Measurements from ENCODE around the gene RELL1. TPM values are rescaled to one million over a fixed set of nuclear protein-coding genes. Genes with fewer than 3 reads are reported as not detected.

Gene RELL1
- total and polyA plus RNA-seq, 10 of the 15 experiments (the other 5 are each of a cell fraction or from before 2014, with no cell fraction given) = 0.20 to 10.9 (median 3.9) TPM

GRCh38 chr4:37561803-37562207 is 124.4 kb downstream of the RELL1 start (continued):
- TF ChIP-seq SREBF2 (IDR thresholded peaks at IDR 0.05; ENCODE audit: low read length) = no peak
- no peak for TF ChIP-seq FOS (IDR thresholded peaks at IDR 0.05; ENCODE audit: borderline replicate concordance, extremely low read depth, insufficient read length)
- no peak for TF ChIP-seq YY1 (IDR thresholded peaks at IDR 0.05; ENCODE audit: low read depth, low read length)
- no peak for TF ChIP-seq NKRF (conservative IDR thresholded peaks at IDR 0.05)
- TF ChIP-seq RAD51 (IDR thresholded peaks at IDR 0.05) = no peak
- TF ChIP-seq, protein P1, sequence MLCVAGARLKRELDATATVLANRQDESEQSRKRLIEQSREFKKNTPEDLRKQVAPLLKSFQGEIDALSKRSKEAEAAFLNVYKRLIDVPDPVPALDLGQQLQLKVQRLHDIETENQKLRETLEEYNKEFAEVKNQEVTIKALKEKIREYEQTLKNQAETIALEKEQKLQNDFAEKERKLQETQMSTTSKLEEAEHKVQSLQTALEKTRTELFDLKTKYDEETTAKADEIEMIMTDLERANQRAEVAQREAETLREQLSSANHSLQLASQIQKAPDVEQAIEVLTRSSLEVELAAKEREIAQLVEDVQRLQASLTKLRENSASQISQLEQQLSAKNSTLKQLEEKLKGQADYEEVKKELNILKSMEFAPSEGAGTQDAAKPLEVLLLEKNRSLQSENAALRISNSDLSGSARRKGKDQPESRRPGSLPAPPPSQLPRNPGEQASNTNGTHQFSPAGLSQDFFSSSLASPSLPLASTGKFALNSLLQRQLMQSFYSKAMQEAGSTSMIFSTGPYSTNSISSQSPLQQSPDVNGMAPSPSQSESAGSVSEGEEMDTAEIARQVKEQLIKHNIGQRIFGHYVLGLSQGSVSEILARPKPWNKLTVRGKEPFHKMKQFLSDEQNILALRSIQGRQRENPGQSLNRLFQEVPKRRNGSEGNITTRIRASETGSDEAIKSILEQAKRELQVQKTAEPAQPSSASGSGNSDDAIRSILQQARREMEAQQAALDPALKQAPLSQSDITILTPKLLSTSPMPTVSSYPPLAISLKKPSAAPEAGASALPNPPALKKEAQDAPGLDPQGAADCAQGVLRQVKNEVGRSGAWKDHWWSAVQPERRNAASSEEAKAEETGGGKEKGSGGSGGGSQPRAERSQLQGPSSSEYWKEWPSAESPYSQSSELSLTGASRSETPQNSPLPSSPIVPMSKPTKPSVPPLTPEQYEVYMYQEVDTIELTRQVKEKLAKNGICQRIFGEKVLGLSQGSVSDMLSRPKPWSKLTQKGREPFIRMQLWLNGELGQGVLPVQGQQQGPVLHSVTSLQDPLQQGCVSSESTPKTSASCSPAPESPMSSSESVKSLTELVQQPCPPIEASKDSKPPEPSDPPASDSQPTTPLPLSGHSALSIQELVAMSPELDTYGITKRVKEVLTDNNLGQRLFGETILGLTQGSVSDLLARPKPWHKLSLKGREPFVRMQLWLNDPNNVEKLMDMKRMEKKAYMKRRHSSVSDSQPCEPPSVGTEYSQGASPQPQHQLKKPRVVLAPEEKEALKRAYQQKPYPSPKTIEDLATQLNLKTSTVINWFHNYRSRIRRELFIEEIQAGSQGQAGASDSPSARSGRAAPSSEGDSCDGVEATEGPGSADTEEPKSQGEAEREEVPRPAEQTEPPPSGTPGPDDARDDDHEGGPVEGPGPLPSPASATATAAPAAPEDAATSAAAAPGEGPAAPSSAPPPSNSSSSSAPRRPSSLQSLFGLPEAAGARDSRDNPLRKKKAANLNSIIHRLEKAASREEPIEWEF (IDR thresholded peaks at IDR 0.05; ENCODE audit: insufficient replicate concordance, low read depth, low read length) = no peak
- TF ChIP-seq, protein P2, sequence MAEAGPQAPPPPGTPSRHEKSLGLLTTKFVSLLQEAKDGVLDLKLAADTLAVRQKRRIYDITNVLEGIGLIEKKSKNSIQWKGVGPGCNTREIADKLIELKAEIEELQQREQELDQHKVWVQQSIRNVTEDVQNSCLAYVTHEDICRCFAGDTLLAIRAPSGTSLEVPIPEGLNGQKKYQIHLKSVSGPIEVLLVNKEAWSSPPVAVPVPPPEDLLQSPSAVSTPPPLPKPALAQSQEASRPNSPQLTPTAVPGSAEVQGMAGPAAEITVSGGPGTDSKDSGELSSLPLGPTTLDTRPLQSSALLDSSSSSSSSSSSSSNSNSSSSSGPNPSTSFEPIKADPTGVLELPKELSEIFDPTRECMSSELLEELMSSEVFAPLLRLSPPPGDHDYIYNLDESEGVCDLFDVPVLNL (IDR thresholded peaks at IDR 0.05; ENCODE audit: low read depth, low read length) = no peak
- TF ChIP-seq RELA (IDR thresholded peaks at IDR 0.05; ENCODE audit: borderline replicate concordance, partially characterized antibody) = no peak
- no peak; the same call in 1 of the 2 replicates for TF ChIP-seq NR2F1 (conservative IDR thresholded peaks at IDR 0.05)
- TF ChIP-seq PRDM15 (CRISPR knock-in tag; IDR thresholded peaks at IDR 0.05) = no peak
- TF ChIP-seq NFIC (IDR thresholded peaks at IDR 0.05; ENCODE audit: low read depth, low read length) = no peak
- TF ChIP-seq, protein P3, sequence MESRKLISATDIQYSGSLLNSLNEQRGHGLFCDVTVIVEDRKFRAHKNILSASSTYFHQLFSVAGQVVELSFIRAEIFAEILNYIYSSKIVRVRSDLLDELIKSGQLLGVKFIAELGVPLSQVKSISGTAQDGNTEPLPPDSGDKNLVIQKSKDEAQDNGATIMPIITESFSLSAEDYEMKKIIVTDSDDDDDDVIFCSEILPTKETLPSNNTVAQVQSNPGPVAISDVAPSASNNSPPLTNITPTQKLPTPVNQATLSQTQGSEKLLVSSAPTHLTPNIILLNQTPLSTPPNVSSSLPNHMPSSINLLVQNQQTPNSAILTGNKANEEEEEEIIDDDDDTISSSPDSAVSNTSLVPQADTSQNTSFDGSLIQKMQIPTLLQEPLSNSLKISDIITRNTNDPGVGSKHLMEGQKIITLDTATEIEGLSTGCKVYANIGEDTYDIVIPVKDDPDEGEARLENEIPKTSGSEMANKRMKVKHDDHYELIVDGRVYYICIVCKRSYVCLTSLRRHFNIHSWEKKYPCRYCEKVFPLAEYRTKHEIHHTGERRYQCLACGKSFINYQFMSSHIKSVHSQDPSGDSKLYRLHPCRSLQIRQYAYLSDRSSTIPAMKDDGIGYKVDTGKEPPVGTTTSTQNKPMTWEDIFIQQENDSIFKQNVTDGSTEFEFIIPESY (IDR thresholded peaks at IDR 0.05) = no peak
- TF ChIP-seq NR2C1 (IDR thresholded peaks at IDR 0.05) = no peak
- no peak for TF ChIP-seq SMAD1 (IDR thresholded peaks at IDR 0.05; ENCODE audit: low read depth, partially characterized antibody)
- TF ChIP-seq RUNX3 (IDR thresholded peaks at IDR 0.05; ENCODE audit: low read length) = no peak
- TF ChIP-seq RCOR1 (conservative IDR thresholded peaks at IDR 0.05; ENCODE audit: low read depth, low read length) = no peak
- TF ChIP-seq IRF4 (IDR thresholded peaks at IDR 0.05; ENCODE audit: low read depth, low read length) = peak; percentile 69; the same call in 1 of the 2 replicates
- TF ChIP-seq RB1 (IDR thresholded peaks at IDR 0.05; ENCODE audit: borderline replicate concordance) = no peak
